K562 (cell line): ENCODE results near the gene HPX. TPM values are rescaled to one million over a fixed set of nuclear protein-coding genes. Genes with fewer than 3 reads are reported as not detected.

Experiments used
- ATF7 ChIP-seq: fragments of 450-650 bp; IDR thresholded peaks from 2 replicates; pipeline ENCODE4 v1.7.1; 2014; ENCODE audit warnings: mild to moderate bottlenecking, moderate library complexity
- CHD1 ChIP-seq: fragments of 200-600 bp; sonication (generic); IDR thresholded peaks from one replicate; pipeline ENCODE4 v1.6.1; 2012; ENCODE audit warnings: mild to moderate bottlenecking, moderate library complexity, low read length, inconsistent platforms
- CHD4 ChIP-seq: fragments of 200-600 bp; sonication (generic); IDR thresholded peaks from 3 replicates; pipeline ENCODE4 v1.6.1; 2012; ENCODE audit warnings: low read depth, mild to moderate bottlenecking, mixed read lengths, low read length, inconsistent platforms; ENCODE audit not compliant: insufficient read depth, insufficient replicate concordance, poor library complexity, severe bottlenecking
- CREB1 ChIP-seq, 2 experiments: sonication (generic) in 1 of 2; formaldehyde crosslinking in 1 of 2; IDR thresholded peaks; 2 replicates each; pipeline versions ENCODE4 v1.6.1 to v1.8.0; 2012 to 2022; ENCODE audit warnings: inconsistent platforms in 1 of 2, mild to moderate bottlenecking in 1 of 2, missing genetic modification reagents in 1 of 2, moderate library complexity in 1 of 2
- CXXC5 ChIP-seq: fragments of 250-450 bp; sonication (Bioruptor Pico); IDR thresholded peaks from 2 replicates; pipeline ENCODE4 v1.8.0; 2022; ENCODE audit warnings: inconsistent platforms, mild to moderate bottlenecking, moderate library complexity
- DPF2 ChIP-seq: fragments of 450-650 bp; IDR thresholded peaks from 2 replicates; pipeline ENCODE4 v1.6.1; 2016
- HDAC8 ChIP-seq: fragments of 450-650 bp; IDR thresholded peaks from 2 replicates; pipeline ENCODE4 v1.6.1; 2016; ENCODE audit warnings: mild to moderate bottlenecking, missing genetic modification characterization, moderate library complexity, missing compliant biosample characterization
- HINFP ChIP-seq: fragments of 450-650 bp; conservative IDR thresholded peaks from 2 replicates; pipeline ENCODE4 v1.6.1; 2016; ENCODE audit warnings: missing genetic modification characterization, low read depth, mild to moderate bottlenecking, control low read depth, missing compliant biosample characterization
- NELFE ChIP-seq: IDR thresholded peaks from 2 replicates; pipeline ENCODE4 v1.6.1; 2011; ENCODE audit warnings: mild to moderate bottlenecking; ENCODE audit not compliant: insufficient read depth, insufficient read length
- PHF8 ChIP-seq: fragments of 200-600 bp; sonication (generic); IDR thresholded peaks from 2 replicates; pipeline ENCODE4 v1.6.1; 2012; ENCODE audit warnings: mixed run types, mild to moderate bottlenecking, inconsistent platforms, low read length, moderate library complexity, borderline replicate concordance
- TAF9B ChIP-seq: fragments of 450-650 bp; IDR thresholded peaks from 2 replicates; pipeline ENCODE4 v1.6.1; 2018; ENCODE audit warnings: mild to moderate bottlenecking; ENCODE audit not compliant: partially characterized antibody
- TGIF2 ChIP-seq: sonication (generic); formaldehyde crosslinking; IDR thresholded peaks from 2 replicates; pipeline ENCODE4 v1.8.1; 2022; ENCODE audit warnings: mild to moderate bottlenecking, missing genetic modification reagents, moderate library complexity
- THAP7 ChIP-seq: fragments of 250-450 bp; sonication (Bioruptor Pico); IDR thresholded peaks from 2 replicates; pipeline ENCODE4 v1.5.0; 2021
- ZBTB11 ChIP-seq, 3 experiments: fragments of 200-800 bp in 1 of 3; fragments of 250-450 bp in 1 of 3; fragments of 450-650 bp in 1 of 3; sonication (Bioruptor Pico) in 1 of 3; sonication (Bioruptor generic) in 1 of 3; formaldehyde crosslinking in 1 of 3; IDR thresholded peaks; 2 replicates each; pipeline versions ENCODE4 v1.6.1 to v1.8.0; 2016 to 2022; ENCODE audit warnings: mild to moderate bottlenecking in 2 of 3, missing genetic modification characterization in 2 of 3, missing compliant biosample characterization in 1 of 3, moderate library complexity in 1 of 3
- ZNF174 ChIP-seq: fragments of 250-450 bp; sonication (Bioruptor Pico); IDR thresholded peaks from 2 replicates; pipeline ENCODE4 v1.4.0; 2020; ENCODE audit warnings: mild to moderate bottlenecking
- ZNF224 ChIP-seq: sonication (generic); formaldehyde crosslinking; IDR thresholded peaks from 2 replicates; pipeline ENCODE4 v1.8.0; 2022; ENCODE audit warnings: mild to moderate bottlenecking, missing genetic modification reagents
- ZNF655 ChIP-seq: fragments of 250-450 bp; sonication (Bioruptor Pico); IDR thresholded peaks from 2 replicates; pipeline ENCODE4 v1.5.0; 2021
- polyA plus RNA-seq, 8 experiments: library from polyadenylated mRNA; depleted of rRNA in 4 of 8; stranded (reverse) in 5 of 8; unstranded in 3 of 8; fragments of >200 nt; fragmentation: Nextera tagmentation in 2 of 8; fragmentation: Illumina TruSeq in 1 of 8; extraction: Ambion mirVana in 2 of 8; extraction: Trizol in 1 of 8; gene quantifications; 2 replicates each; pipeline versions ENCODE4 v1.2.1 to v1.2.3, GENCODE V29; 2011 to 2014; ENCODE audit warnings: inconsistent platforms in 1 of 8, missing spikeins in 1 of 8
- total RNA-seq, 7 experiments: library from RNA; depleted of rRNA in 6 of 7; stranded (reverse); fragments of >200 nt in 6 of 7; fragmentation: Illumina TruSeq in 2 of 7; extraction: Trizol in 2 of 7; gene quantifications; 2 replicates each; pipeline versions ENCODE4 v1.2.1 to v1.2.3, GENCODE V29; 2011 to 2021; ENCODE audit warnings: low replicate concordance in 1 of 7

Gene HPX
- total and polyA plus RNA-seq, 9 of the 15 experiments (the other 6 are each of a cell fraction or from before 2014, with no cell fraction given): 0.12 to 1.2 (median 0.49) TPM; not detected in 1

GRCh38 chr11:6389905-6390717 lies 50.7 kb downstream of the HPX start, which contains the start of gene SMPD1 (continued):
- TF ChIP-seq ZNF655 (CRISPR knock-in tag): no peak
- peak; percentile 80 for TF ChIP-seq ATF7
- TF ChIP-seq THAP7: no peak
- TF ChIP-seq ZNF224 (CRISPR knock-in tag): no peak
- peak; percentile 79 for TF ChIP-seq TAF9B
- TF ChIP-seq DPF2: peak; percentile 75
- TF ChIP-seq CHD4: peak; percentile 31
- TF ChIP-seq HDAC8 (tag): peak; percentile 48; the same call in 1 of the 2 replicates
- no peak for TF ChIP-seq HINFP
- TF ChIP-seq CHD1: no peak
- TF ChIP-seq CREB1 (IDR thresholded peaks at IDR 0.05): peak; percentile 29
- peak; percentile 51; the same call in 1 of the 2 replicates for TF ChIP-seq CREB1 (CRISPR knock-in tag; IDR thresholded peaks at IDR 0.05)
- TF ChIP-seq ZBTB11 (CRISPR knock-in tag; IDR thresholded peaks at IDR 0.05): peak in 1 of 3 experiments; percentile 6; a peak in 1 of 6 replicates
- TF ChIP-seq PHF8: peak; percentile 72; the same call in 1 of the 2 replicates
- TF ChIP-seq TGIF2 (CRISPR knock-in tag): peak; percentile 89
- no peak for TF ChIP-seq ZNF174
- TF ChIP-seq NELFE: no peak
- peak; percentile 90 for TF ChIP-seq CXXC5
